ENCODE results near the gene PWWP2B.
A peak's percentile ranks its signal among the peaks of the same experiment; 100 is the strongest.

PWWP2B gene

GRCh38 chr10:132360766-132361447, 36.1 kb upstream of the PWWP2B start:
- Histone ChIP-seq H3K27ac (no peak overlapping the region), H3K4me1 (no peaks in the 10 kb centered on the region), H3K4me3 (no peak overlapping the region), H3K27me3 (no peaks in the 10 kb centered on the region), H3K36me3 (peaks cover 11 to 51% (median 13%) of the 10 kb centered on the region in 3 donors), H3K9me3 (no peaks in the 10 kb centered on the region)
- peak; percentile 12 to 39 for TF ChIP-seq CTCF (IDR thresholded peaks at IDR 0.05)
- DNase-seq = peak in 1 of 2 donors; percentile 62
- intact Hi-C loops (cut with DNase I; ENCODE audit: low total_unique reads) = no loop called here

GRCh38 chr10:132361581-132362101, 35.4 kb upstream of the PWWP2B start:
- Histone ChIP-seq H3K27ac (no peak overlapping the region), H3K36me3 (peaks cover 19 to 55% (median 21%) of the 10 kb centered on the region in 3 donors), H3K27me3 (no peaks in the 10 kb centered on the region), H3K9me3 (no peaks in the 10 kb centered on the region), H3K4me3 (no peak overlapping the region), H3K4me1 (no peaks in the 10 kb centered on the region)
- intact Hi-C loops (cut with DNase I; ENCODE audit: low total_unique reads) = no loop called here
- DNase-seq = peak in 1 of 2 donors; percentile 61
- TF ChIP-seq CTCF (IDR thresholded peaks at IDR 0.05) = no peak

GRCh38 chr10:132362151-132362611, 34.8 kb upstream of the PWWP2B start:
- H3K27ac ChIP-seq = no peak overlapping the region
- H3K9me3 ChIP-seq = no peaks in the 10 kb centered on the region
- peak in 1 of 2 donors; percentile 39 for DNase-seq
- H3K4me1 ChIP-seq = no peaks in the 10 kb centered on the region
- no peak for TF ChIP-seq CTCF (IDR thresholded peaks at IDR 0.05)
- peaks cover 24 to 54% (median 24%) of the 10 kb centered on the region in 3 donors for H3K36me3 ChIP-seq
- H3K4me3 ChIP-seq = no peak overlapping the region
- H3K27me3 ChIP-seq = no peaks in the 10 kb centered on the region
- intact Hi-C loops (cut with DNase I; ENCODE audit: low total_unique reads) = no loop called here

GRCh38 chr10:132363376-132363775, 33.6 kb upstream of the PWWP2B start:
- H3K36me3 ChIP-seq = peaks cover 24 to 53% (median 25%) of the 10 kb centered on the region in 3 donors
- TF ChIP-seq CTCF (IDR thresholded peaks at IDR 0.05) = no peak
- H3K4me1 ChIP-seq = no peaks in the 10 kb centered on the region
- H3K27me3 ChIP-seq = no peaks in the 10 kb centered on the region
- no peak overlapping the region for H3K27ac ChIP-seq
- intact Hi-C loops (cut with DNase I; ENCODE audit: low total_unique reads) = no loop called here
- H3K4me3 ChIP-seq = no peak overlapping the region
- H3K9me3 ChIP-seq = no peaks in the 10 kb centered on the region
- peak in 1 of 2 donors; percentile 54 for DNase-seq

- DNase-seq = peak in 1 of 2 donors; percentile 31
- Histone ChIP-seq H3K4me3 (no peak overlapping the region), H3K36me3 (peaks cover 24 to 58% (median 25%) of the 10 kb centered on the region in 3 donors), H3K4me1 (no peaks in the 10 kb centered on the region), H3K9me3 (no peaks in the 10 kb centered on the region), H3K27ac (no peak overlapping the region), H3K27me3 (no peaks in the 10 kb centered on the region)
- intact Hi-C loops (cut with DNase I; ENCODE audit: low total_unique reads) = no loop called here
- no peak for TF ChIP-seq CTCF (IDR thresholded peaks at IDR 0.05)
These were observed 32.9 kb upstream of the PWWP2B start for GRCh38 chr10:132363921-132364593.
